BLaER1 treated with 17β-estradiol and CSF1 and Interleukin-3, amounts not matched to agents 10 nM and 100 nM (cell line): Measurements from ENCODE around the gene CTSE.
"Not testable (repeated sequence)": the region's sequence is repeated elsewhere in the genome, so short reads cannot be mapped to it uniquely, and the experiment has no call there.

ENCODE experiments used
- H3K27ac ChIP-seq, 11 experiments: shearing (Covaris generic); formaldehyde crosslinking; 2 replicates each; pipeline ENCODE4 v1.8.1; 2022
- H3K27me3 ChIP-seq, 11 experiments: shearing (Covaris generic); formaldehyde crosslinking; 2 replicates each; pipeline ENCODE4 v1.8.1; 2022
- H3K36me3 ChIP-seq, 11 experiments: shearing (Covaris generic); formaldehyde crosslinking; 2 replicates each; pipeline ENCODE4 v1.8.1; 2022
- H3K4me1 ChIP-seq, 10 experiments: shearing (Covaris generic); formaldehyde crosslinking; 2 replicates each; pipeline ENCODE4 v1.8.1; 2022
- H3K4me2 ChIP-seq, 11 experiments: shearing (Covaris generic); formaldehyde crosslinking; 2 replicates each; pipeline ENCODE4 v1.8.1; 2022
- H3K4me3 ChIP-seq, 10 experiments: shearing (Covaris generic); formaldehyde crosslinking; 2 replicates each; pipeline ENCODE4 v1.8.1; 2022
- H3K9ac ChIP-seq, 11 experiments: shearing (Covaris generic); formaldehyde crosslinking; 2 replicates each; pipeline ENCODE4 v1.8.1; 2022
- H3K9me3 ChIP-seq, 11 experiments: shearing (Covaris generic); formaldehyde crosslinking; replicated peaks in 1 of 11; 2 replicates each; pipeline ENCODE4 v1.8.1; 2022
- H4K20me1 ChIP-seq, 11 experiments: shearing (Covaris generic); formaldehyde crosslinking; 2 replicates each; pipeline ENCODE4 v1.8.1; 2022
- Cebpa-rat ChIP-seq, 11 experiments: shearing (Covaris generic); IDR thresholded peaks; 2 replicates each; pipeline ENCODE4 v1.8.1; 2022

CTSE gene

GRCh38 chr1:206062464-206062863 lies 38.8 kb upstream of the CTSE start:
- Histone ChIP-seq H3K27ac (no peak overlapping the region), H3K9ac (no peak overlapping the region), H3K4me2 (peak overlapping the region in 10 of 11 experiments; percentile 11 to 49 (median 32); a peak in 17 of 22 replicates), H3K36me3 (peaks cover 0 to 70% (median 34%) of the 10 kb centered on the region in 11 experiments; a peak in 19 of 22 replicates), H3K9me3 (peaks cover 5 to 40% (median 25%) of the 10 kb centered on the region in 11 experiments; a peak in 21 of 22 replicates), H3K4me3 (no peak overlapping the region; a peak in 1 of 20 replicates), H3K4me1 (peaks cover 19 to 62% (median 39%) of the 10 kb centered on the region in 10 experiments), H4K20me1 (0 out of 22 replicates have a peak, but pooled peaks cover 0 to 3% (median 0%) of the 10 kb centered on the region in 11 experiments), H3K27me3 (no peaks in the 10 kb centered on the region)
- TF ChIP-seq Cebpa-rat (IDR thresholded peaks at IDR 0.05), result no peak

- no peak overlapping the region for H3K9ac ChIP-seq
These were observed 37.1 kb upstream of the CTSE start for GRCh38 chr1:206060844-206061243.

GRCh38 chr1:206059355-206059915 lies 35.7 kb upstream of the CTSE start:
- H3K27me3 ChIP-seq, result no peaks in the 10 kb centered on the region
- peak overlapping the region; percentile 1 to 72 (median 66); a peak in 19 of 22 replicates for H3K4me2 ChIP-seq
- peaks cover 0 to 84% (median 44%) of the 10 kb centered on the region in 11 experiments; a peak in 19 of 22 replicates for H3K36me3 ChIP-seq
- H4K20me1 ChIP-seq, result no peaks in the 10 kb centered on the region
- no peak for TF ChIP-seq Cebpa-rat (IDR thresholded peaks at IDR 0.05)
- H3K9me3 ChIP-seq, result peaks cover 5 to 57% (median 36%) of the 10 kb centered on the region in 11 experiments; a peak in 21 of 22 replicates
- no peak overlapping the region for H3K9ac ChIP-seq
- H3K4me3 ChIP-seq, result no peak overlapping the region
- peaks cover 18 to 51% (median 29%) of the 10 kb centered on the region in 10 experiments for H3K4me1 ChIP-seq
- H3K27ac ChIP-seq, result peak overlapping the region in 6 of 11 experiments; percentile 13 to 50 (median 34); a peak in 5 of 22 replicates

More at GRCh38 chr1:206060844-206061243, 37.1 kb upstream of the CTSE start:
- Histone ChIP-seq H4K20me1 (no peaks in the 10 kb centered on the region), H3K4me1 (peaks cover 18 to 48% (median 31%) of the 10 kb centered on the region in 10 experiments), H3K4me2 (peak overlapping the region in 4 of 11 experiments; percentile 2 to 44 (median 8); a peak in 4 of 22 replicates), H3K27ac (no peak overlapping the region; a peak in 1 of 22 replicates), H3K27me3 (no peaks in the 10 kb centered on the region), H3K36me3 (peaks cover 0 to 82% (median 49%) of the 10 kb centered on the region in 11 experiments; a peak in 19 of 22 replicates), H3K9me3 (peaks cover 5 to 50% (median 33%) of the 10 kb centered on the region in 11 experiments; a peak in 21 of 22 replicates), H3K4me3 (no peak overlapping the region)
- no peak for TF ChIP-seq Cebpa-rat (IDR thresholded peaks at IDR 0.05)

GRCh38 chr1:206058927-206059292 lies 35.2 kb upstream of the CTSE start:
- Histone ChIP-seq H3K9ac (0 out of 22 replicates have a peak overlapping the region, but pooled peaks of 1 of the 11 experiments have one; percentile 33), H3K4me2 (peak overlapping the region; percentile 1 to 72 (median 66); a peak in 19 of 22 replicates), H3K4me1 (peaks cover 18 to 52% (median 29%) of the 10 kb centered on the region in 10 experiments), H3K9me3 (peaks cover 5 to 57% (median 36%) of the 10 kb centered on the region in 11 experiments; a peak in 21 of 22 replicates), H3K4me3 (no peak overlapping the region), H3K36me3 (peaks cover 0 to 84% (median 44%) of the 10 kb centered on the region in 11 experiments; a peak in 19 of 22 replicates), H4K20me1 (no peaks in the 10 kb centered on the region), H3K27ac (peak overlapping the region in 7 of 11 experiments; percentile 13 to 50 (median 31); a peak in 7 of 22 replicates), H3K27me3 (no peaks in the 10 kb centered on the region)
- no peak for TF ChIP-seq Cebpa-rat (IDR thresholded peaks at IDR 0.05)

GRCh38 chr1:206058289-206058926 lies 34.7 kb upstream of the CTSE start:
- Histone ChIP-seq H3K9me3 (peaks cover 5 to 58% (median 35%) of the 10 kb centered on the region in 11 experiments; a peak in 21 of 22 replicates), H3K4me2 (peak overlapping the region; percentile 1 to 72 (median 66); a peak in 19 of 22 replicates), H3K9ac (0 out of 22 replicates have a peak overlapping the region, but pooled peaks of 1 of the 11 experiments have one; percentile 33), H3K36me3 (peaks cover 0 to 83% (median 44%) of the 10 kb centered on the region in 11 experiments; a peak in 19 of 22 replicates), H3K27ac (peak overlapping the region in 7 of 11 experiments; percentile 13 to 50 (median 31); a peak in 6 of 22 replicates), H3K4me1 (peaks cover 21 to 57% (median 33%) of the 10 kb centered on the region in 10 experiments)
- not testable (repeated sequence) for H4K20me1 ChIP-seq, H3K27me3 ChIP-seq, H3K4me3 ChIP-seq

- H3K36me3 ChIP-seq, result peaks cover 0 to 56% (median 21%) of the 10 kb centered on the region in 11 experiments; a peak in 15 of 22 replicates
- H3K27ac ChIP-seq, H3K27me3 ChIP-seq, H4K20me1 ChIP-seq, H3K4me3 ChIP-seq, H3K9ac ChIP-seq: not testable (repeated sequence)
- peak overlapping the region in 8 of 11 experiments; percentile 19 to 66 (median 38); a peak in 11 of 22 replicates for H3K4me2 ChIP-seq
- H3K9me3 ChIP-seq, result peaks cover 0 to 38% (median 20%) of the 10 kb centered on the region in 11 experiments; a peak in 13 of 22 replicates
- peaks cover 38 to 71% (median 49%) of the 10 kb centered on the region in 10 experiments for H3K4me1 ChIP-seq
These were observed 32.1 kb upstream of the CTSE start for GRCh38 chr1:206055639-206056323.

- peak overlapping the region in 8 of 11 experiments; percentile 19 to 66 (median 38); a peak in 13 of 22 replicates for H3K4me2 ChIP-seq
- not testable (repeated sequence) for H3K27me3 ChIP-seq, H3K9ac ChIP-seq, H4K20me1 ChIP-seq
- H3K4me1 ChIP-seq, result peaks cover 44 to 71% (median 53%) of the 10 kb centered on the region in 10 experiments
- peaks cover 0 to 38% (median 20%) of the 10 kb centered on the region in 11 experiments; a peak in 12 of 22 replicates for H3K9me3 ChIP-seq
- H3K4me3 ChIP-seq, result peak overlapping the region in 5 of 10 experiments; percentile 3 to 43 (median 21); a peak in 4 of 20 replicates
- H3K27ac ChIP-seq, result 0 out of 22 replicates have a peak overlapping the region, but pooled peaks of 1 of the 11 experiments have one; percentile 12
- peaks cover 0 to 50% (median 17%) of the 10 kb centered on the region in 11 experiments; a peak in 15 of 22 replicates for H3K36me3 ChIP-seq
These were observed 31.5 kb upstream of the CTSE start for GRCh38 chr1:206055069-206055625.

- Histone ChIP-seq H3K4me2 (peak overlapping the region; percentile 73 to 91 (median 82)), H3K9ac (peak overlapping the region; percentile 65 to 82 (median 78); a peak in 21 of 22 replicates)
These were observed 29.9 kb upstream of the CTSE start for GRCh38 chr1:206053616-206054015.

GRCh38 chr1:206052919-206053610 lies 29.4 kb upstream of the CTSE start, which contains the start of gene RHEX:
Gene RHEX (plus strand): TSS chr1:206053173. CDS start chr1:206097829, 44,656 bp downstream.
- H4K20me1 ChIP-seq, H3K27me3 ChIP-seq: not testable (repeated sequence)
- Histone ChIP-seq H3K4me2 (peak within 1 kb of the TSS; percentile 79 to 91 (median 84)), H3K4me3 (peak within 1 kb of the TSS; percentile 28 to 70 (median 56); a peak in 19 of 20 replicates), H3K9ac (peak within 1 kb of the TSS; percentile 65 to 82 (median 78); a peak in 21 of 22 replicates), H3K9me3 (peaks cover 0 to 35% (median 13%) of the 10 kb centered on the region in 11 experiments; a peak in 12 of 22 replicates), H3K27ac (peak within 1 kb of the TSS; percentile 45 to 92 (median 86); a peak in 21 of 22 replicates), H3K4me1 (peaks cover 41 to 74% (median 57%) of the 10 kb centered on the region in 10 experiments), H3K36me3 (peaks cover 0 to 32% (median 17%) of the 10 kb centered on the region in 11 experiments; a peak in 14 of 22 replicates)

More at GRCh38 chr1:206053616-206054015, 29.9 kb upstream of the CTSE start:
- peaks cover 0 to 35% (median 17%) of the 10 kb centered on the region in 11 experiments; a peak in 14 of 22 replicates for H3K36me3 ChIP-seq
- not testable (repeated sequence) for H4K20me1 ChIP-seq, H3K27me3 ChIP-seq
- H3K27ac ChIP-seq, result peak overlapping the region; percentile 45 to 92 (median 86); a peak in 21 of 22 replicates
- H3K4me3 ChIP-seq, result peak overlapping the region; percentile 28 to 70 (median 56); a peak in 19 of 20 replicates
- H3K4me1 ChIP-seq, result peaks cover 41 to 74% (median 54%) of the 10 kb centered on the region in 10 experiments
- peaks cover 0 to 38% (median 14%) of the 10 kb centered on the region in 11 experiments; a peak in 12 of 22 replicates for H3K9me3 ChIP-seq
